ES-I3 (cell line): ENCODE data around the gene PAOX.
"Not testable (repeated sequence)": the region's sequence is repeated elsewhere in the genome, so short reads cannot be mapped to it uniquely, and the experiment has no call there.

Experiments
- H3K36me3 ChIP-seq: 2 replicates; pipeline ENCODE4 v1.6.1; 2013; ENCODE audit warnings: mild to moderate bottlenecking, low read length, control low read depth, moderate library complexity; ENCODE audit not compliant: insufficient read depth
- H3K4me1 ChIP-seq: 2 replicates; pipeline ENCODE4 v1.6.1; 2013; ENCODE audit warnings: mild to moderate bottlenecking, control low read depth, low read length; ENCODE audit not compliant: insufficient read depth
- H3K9ac ChIP-seq: 2 replicates; pipeline ENCODE4 v1.6.1; 2013; ENCODE audit warnings: low read depth, mild to moderate bottlenecking, low read length, moderate library complexity
- H3K9me3 ChIP-seq: 2 replicates; pipeline ENCODE4 v1.6.1; 2013; ENCODE audit warnings: mild to moderate bottlenecking, low read length, moderate library complexity; ENCODE audit not compliant: control insufficient read depth, insufficient read depth

Gene PAOX

GRCh38 chr10:133411523-133412380, 32.7 kb downstream of the PAOX start:
- Histone ChIP-seq H3K9ac (no peak overlapping the region), H3K4me1 (no peaks in the 10 kb centered on the region), H3K9me3 (peaks cover 16% of the 10 kb centered on the region), H3K36me3 (peaks cover 21% of the 10 kb centered on the region)

- Histone ChIP-seq H3K36me3 (peaks cover 21% of the 10 kb centered on the region), H3K9ac (no peak overlapping the region), H3K9me3 (peaks cover 16% of the 10 kb centered on the region), H3K4me1 (no peaks in the 10 kb centered on the region)
These were observed 33.3 kb downstream of the PAOX start for GRCh38 chr10:133412381-133412711.

- H3K9ac ChIP-seq, H3K4me1 ChIP-seq: not testable (repeated sequence)
- Histone ChIP-seq H3K9me3 (peaks cover 14% of the 10 kb centered on the region), H3K36me3 (peaks cover 14% of the 10 kb centered on the region)
These were observed 35.3 kb downstream of the PAOX start for GRCh38 chr10:133414401-133414800.

GRCh38 chr10:133415752-133416151, 36.7 kb downstream of the PAOX start:
- H3K9me3 ChIP-seq = peaks cover 12% of the 10 kb centered on the region
- H3K9ac ChIP-seq = no peak overlapping the region
- H3K36me3 ChIP-seq = peaks cover 14% of the 10 kb centered on the region
- H3K4me1 ChIP-seq = no peaks in the 10 kb centered on the region

- Histone ChIP-seq H3K9ac (no peak overlapping the region), H3K9me3 (peaks cover 5% of the 10 kb centered on the region; the same call in 1 of the 2 replicates), H3K4me1 (peaks cover 4% of the 10 kb centered on the region; the same call in 1 of the 2 replicates), H3K36me3 (peaks cover 5% of the 10 kb centered on the region)
These were observed 39.4 kb downstream of the PAOX start for GRCh38 chr10:133418289-133418993.

- Histone ChIP-seq H3K9ac (no peak overlapping the region), H3K4me1 (peaks cover 4% of the 10 kb centered on the region; the same call in 1 of the 2 replicates), H3K9me3 (peaks cover 5% of the 10 kb centered on the region; the same call in 1 of the 2 replicates), H3K36me3 (peaks cover 5% of the 10 kb centered on the region)
These were observed 40.3 kb downstream of the PAOX start for GRCh38 chr10:133419211-133419950.

- H3K9ac ChIP-seq = no peak overlapping the region
- H3K4me1 ChIP-seq = peaks cover 4% of the 10 kb centered on the region; the same call in 1 of the 2 replicates
- H3K9me3 ChIP-seq = peaks cover 5% of the 10 kb centered on the region; the same call in 1 of the 2 replicates
- H3K36me3 ChIP-seq = peaks cover 4% of the 10 kb centered on the region
These were observed 41.0 kb downstream of the PAOX start for GRCh38 chr10:133420028-133420427.

GRCh38 chr10:133420579-133420978, 41.5 kb downstream of the PAOX start:
- Histone ChIP-seq H3K4me1 (peaks cover 4% of the 10 kb centered on the region; the same call in 1 of the 2 replicates), H3K9ac (no peak overlapping the region), H3K9me3 (no peaks in the 10 kb centered on the region), H3K36me3 (no peaks in the 10 kb centered on the region; the same call in 1 of the 2 replicates)

- Histone ChIP-seq H3K9ac (no peak overlapping the region), H3K9me3 (no peaks in the 10 kb centered on the region), H3K4me1 (peaks cover 4% of the 10 kb centered on the region; the same call in 1 of the 2 replicates), H3K36me3 (no peaks in the 10 kb centered on the region)
These were observed 42.5 kb downstream of the PAOX start for GRCh38 chr10:133421336-133422222.

- no peaks in the 10 kb centered on the region for H3K36me3 ChIP-seq
- H3K4me1 ChIP-seq = peaks cover 4% of the 10 kb centered on the region; the same call in 1 of the 2 replicates
- no peak overlapping the region for H3K9ac ChIP-seq
- H3K9me3 ChIP-seq = no peaks in the 10 kb centered on the region
These were observed 43.3 kb downstream of the PAOX start for GRCh38 chr10:133422223-133422806.

GRCh38 chr10:133422807-133423771, 44.0 kb downstream of the PAOX start:
- no peak overlapping the region; the same call in 1 of the 2 replicates for H3K9ac ChIP-seq
- H3K9me3 ChIP-seq = no peaks in the 10 kb centered on the region
- H3K4me1 ChIP-seq = peaks cover 4% of the 10 kb centered on the region; the same call in 1 of the 2 replicates
- no peaks in the 10 kb centered on the region for H3K36me3 ChIP-seq

GRCh38 chr10:133424102-133424501, 45.0 kb downstream of the PAOX start:
- not testable (repeated sequence) for H3K4me1 ChIP-seq, H3K9ac ChIP-seq, H3K9me3 ChIP-seq, H3K36me3 ChIP-seq
